GM23338 (cell line): ENCODE results near the gene ARL5A. TPM values are rescaled to one million over a fixed set of nuclear protein-coding genes. Genes with fewer than 3 reads are reported as not detected.

Experiments
- ATAC-seq: fragments of 200-7000 bp; cut with Tn5 transposase; 3 replicates; pipeline ENCODE4 v1.9.1; 2020
- DNase-seq: peaks from one replicate; pipeline ENCODE4 v3.0.0-alpha.2; 2015; ENCODE audit warnings: low spot score
- H2AFZ ChIP-seq: fragments of 200-600 bp; sonication (generic); 2 replicates; pipeline ENCODE4 v1.8.0; 2016; ENCODE audit warnings: antibody characterized with exemption, mild to moderate bottlenecking, moderate library complexity
- H3F3A ChIP-seq: fragments of 200-600 bp; sonication (generic); replicated peaks from 2 replicates; pipeline ENCODE4 v1.8.0; 2017; ENCODE audit warnings: antibody characterized with exemption, mixed run types, low read depth
- H3K27ac ChIP-seq: fragments of 200-600 bp; sonication (generic); 2 replicates; pipeline ENCODE4 v1.6.1; 2016; ENCODE audit warnings: low read depth
- H3K27me3 ChIP-seq: fragments of 200-600 bp; sonication (generic); 2 replicates; pipeline ENCODE4 v1.8.0; 2016; ENCODE audit warnings: mild to moderate bottlenecking, mixed run types, moderate library complexity; ENCODE audit not compliant: insufficient read depth
- H3K36me3 ChIP-seq: fragments of 200-600 bp; sonication (generic); 2 replicates; pipeline ENCODE4 v1.8.0; 2016; ENCODE audit warnings: mild to moderate bottlenecking; ENCODE audit not compliant: insufficient read depth
- H3K4me1 ChIP-seq: fragments of 200-600 bp; sonication (generic); 2 replicates; pipeline ENCODE4 v1.8.0; 2016; ENCODE audit warnings: mild to moderate bottlenecking, moderate library complexity; ENCODE audit not compliant: insufficient read depth
- H3K4me2 ChIP-seq: fragments of 200-600 bp; sonication (generic); 2 replicates; pipeline ENCODE4 v1.7.1; 2017; ENCODE audit warnings: mixed run types
- H3K4me3 ChIP-seq: fragments of 200-600 bp; sonication (generic); 2 replicates; pipeline ENCODE4 v1.6.1; 2016; ENCODE audit warnings: mixed run types
- H3K79me2 ChIP-seq: fragments of 200-600 bp; sonication (generic); replicated peaks from 2 replicates; pipeline ENCODE4 v1.8.0; 2017; ENCODE audit warnings: mild to moderate bottlenecking; ENCODE audit not compliant: insufficient read depth
- H3K9me2 ChIP-seq: fragments of 200-600 bp; sonication (generic); 2 replicates; pipeline ENCODE4 v1.8.0; 2017; ENCODE audit not compliant: insufficient read depth
- H4K20me1 ChIP-seq: fragments of 200-600 bp; sonication (generic); replicated peaks from 2 replicates; pipeline ENCODE4 v1.8.0; 2017; ENCODE audit warnings: mild to moderate bottlenecking; ENCODE audit not compliant: insufficient read depth
- H3K27ac Mint-ChIP-seq: 2 replicates; pipeline ENCODE4 v1.8.0; 2020; ENCODE audit warnings: inconsistent platforms, mild to moderate bottlenecking, moderate library complexity, mixed read lengths
- H3K27me3 Mint-ChIP-seq: 3 replicates; pipeline ENCODE4 v1.8.0; 2022; ENCODE audit warnings: low read depth, mild to moderate bottlenecking, moderate library complexity, mixed read lengths, inconsistent platforms; ENCODE audit not compliant: insufficient read depth, poor library complexity
- H3K36me3 Mint-ChIP-seq: 3 replicates; pipeline ENCODE4 v1.8.0; 2021; ENCODE audit warnings: low read depth, mild to moderate bottlenecking, inconsistent platforms, moderate library complexity, mixed read lengths
- H3K4me1 Mint-ChIP-seq: 3 replicates; pipeline ENCODE4 v1.8.0; 2020; ENCODE audit warnings: mild to moderate bottlenecking, inconsistent platforms, mixed read lengths
- H3K4me3 Mint-ChIP-seq: 3 replicates; pipeline ENCODE4 v1.8.0; 2021; ENCODE audit warnings: moderate library complexity, mild to moderate bottlenecking, inconsistent platforms, mixed read lengths
- H3K9me3 Mint-ChIP-seq: 3 replicates; pipeline ENCODE4 v1.8.0; 2020; ENCODE audit warnings: moderate library complexity, mild to moderate bottlenecking, inconsistent platforms, mixed read lengths
- CREB1 ChIP-seq: fragments of 250-450 bp; sonication (Bioruptor Pico); IDR thresholded peaks from 2 replicates; pipeline ENCODE4 v1.5.0; 2020; ENCODE audit warnings: low read depth, mild to moderate bottlenecking, moderate library complexity
- EZH2phosphoT487 ChIP-seq: fragments of 200-600 bp; sonication (generic); IDR thresholded peaks from one replicate; pipeline ENCODE4 v1.8.1; 2018; ENCODE audit warnings: antibody characterized with exemption; ENCODE audit not compliant: unreplicated experiment
- POLR2AphosphoS5 ChIP-seq: IDR thresholded peaks from 2 replicates; pipeline ENCODE4 v1.6.1; 2016; ENCODE audit warnings: antibody characterized with exemption, low read depth
- REST ChIP-seq: IDR thresholded peaks from one replicate; pipeline ENCODE4 v1.6.1; 2018; ENCODE audit warnings: antibody characterized with exemption; ENCODE audit not compliant: unreplicated experiment
- STAT1 ChIP-seq: IDR thresholded peaks from one replicate; pipeline ENCODE4 v1.6.1; 2016; ENCODE audit warnings: antibody characterized with exemption; ENCODE audit not compliant: unreplicated experiment
- ZNF114 ChIP-seq: fragments of 250-450 bp; sonication (Bioruptor Pico); IDR thresholded peaks from 2 replicates; pipeline ENCODE4 v1.5.0; 2020; ENCODE audit warnings: mild to moderate bottlenecking, moderate library complexity
- ZNF331 ChIP-seq: fragments of 250-450 bp; sonication (Bioruptor Pico); IDR thresholded peaks from 2 replicates; pipeline ENCODE4 v1.5.0; 2020; ENCODE audit warnings: low read depth, mild to moderate bottlenecking, moderate library complexity
- ZNF462 ChIP-seq: fragments of 250-450 bp; sonication (Bioruptor Pico); IDR thresholded peaks from 2 replicates; pipeline ENCODE4 v1.5.0; 2020; ENCODE audit warnings: mild to moderate bottlenecking, moderate library complexity
- polyA plus RNA-seq: library from polyadenylated mRNA; unstranded; fragments of >200 nt; fragmentation: Nextera tagmentation; extraction: Ambion mirVana; gene quantifications from 2 replicates; pipeline ENCODE4 v1.2.1, GENCODE V29; 2016
- total RNA-seq: library from RNA; depleted of rRNA; stranded (reverse); fragments of >200 nt; shearing (Covaris generic); gene quantifications from 2 replicates; pipeline ENCODE4 v1.2.3, GENCODE V29; 2014
- TF ChIP-seq, protein P1 (sequence below): IDR thresholded peaks from 2 replicates; pipeline ENCODE4 v1.6.1; 2016; ENCODE audit warnings: antibody characterized with exemption
- TF ChIP-seq, protein P2 (sequence below), 2 experiments: fragments of 200-600 bp in 1 of 2; sonication (generic) in 1 of 2; conservative IDR thresholded peaks; 2 replicates each; pipeline versions ENCODE4 v1.5.1 to v1.6.1; 2016 to 2017; ENCODE audit warnings: antibody characterized with exemption in 2 of 2, low read depth in 2 of 2, mild to moderate bottlenecking in 2 of 2, moderate library complexity in 1 of 2

ARL5A gene
- total and polyA plus RNA-seq, 2 experiments from 2014 or later, result 26.8 to 104 TPM

GRCh38 chr2:151766437-151767153, 61.6 kb downstream of the ARL5A start (continued):
- TF ChIP-seq REST (no peak), POLR2AphosphoS5 (no peak), CREB1 (CRISPR knock-in tag) (no peak), STAT1 (no peak)
- TF ChIP-seq, protein P1, sequence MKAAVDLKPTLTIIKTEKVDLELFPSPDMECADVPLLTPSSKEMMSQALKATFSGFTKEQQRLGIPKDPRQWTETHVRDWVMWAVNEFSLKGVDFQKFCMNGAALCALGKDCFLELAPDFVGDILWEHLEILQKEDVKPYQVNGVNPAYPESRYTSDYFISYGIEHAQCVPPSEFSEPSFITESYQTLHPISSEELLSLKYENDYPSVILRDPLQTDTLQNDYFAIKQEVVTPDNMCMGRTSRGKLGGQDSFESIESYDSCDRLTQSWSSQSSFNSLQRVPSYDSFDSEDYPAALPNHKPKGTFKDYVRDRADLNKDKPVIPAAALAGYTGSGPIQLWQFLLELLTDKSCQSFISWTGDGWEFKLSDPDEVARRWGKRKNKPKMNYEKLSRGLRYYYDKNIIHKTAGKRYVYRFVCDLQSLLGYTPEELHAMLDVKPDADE, result no peak

DNA sequence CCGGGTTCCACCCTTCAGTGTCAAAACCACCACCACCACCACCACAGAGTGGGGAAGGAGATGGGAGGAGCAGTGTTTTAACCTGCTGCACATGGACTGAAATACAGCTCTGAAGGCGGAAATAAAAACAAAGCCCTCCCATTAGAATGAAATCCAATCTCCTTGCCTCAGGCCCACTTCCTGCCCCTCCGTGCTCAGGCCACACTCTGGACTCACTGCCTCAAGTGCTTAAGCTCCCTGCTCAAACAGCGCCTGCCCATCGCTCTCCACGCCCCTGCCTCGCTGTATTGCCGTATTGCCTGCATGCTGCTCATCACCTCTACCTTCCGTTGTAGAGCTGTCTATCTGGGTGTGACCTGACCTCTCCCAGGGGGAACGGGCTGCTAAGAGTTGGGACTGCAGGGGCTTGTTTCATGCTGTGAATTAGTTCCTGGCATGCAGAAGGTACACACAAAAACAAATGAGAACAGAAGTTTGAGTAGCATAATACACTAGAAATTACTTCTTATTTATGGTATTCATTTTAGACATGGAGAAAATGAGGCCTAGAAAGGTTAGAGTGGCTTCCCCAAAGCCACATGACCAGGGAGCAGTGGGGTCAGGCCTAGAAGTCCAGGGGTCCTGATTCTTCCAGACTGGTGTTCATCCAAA, 62.3 kb downstream of the ARL5A start:
- peaks cover 4% of the 10 kb centered on the region for H3K27me3 Mint-ChIP-seq
- no peak overlapping the region for H3K27ac Mint-ChIP-seq
- Histone ChIP-seq H3K36me3 (no peaks in the 10 kb centered on the region), H3F3A (no peaks in the 10 kb centered on the region), H3K4me3 (no peak overlapping the region), H3K27ac (no peak overlapping the region), H3K79me2 (no peaks in the 10 kb centered on the region), H3K4me1 (0 out of 2 replicates have a peak, but pooled peaks cover 6% of the 10 kb centered on the region), H2AFZ (no peak overlapping the region; the same call in 1 of the 2 replicates), H3K9me2 (no peaks in the 10 kb centered on the region), H3K4me2 (no peak overlapping the region), H3K27me3 (no peaks in the 10 kb centered on the region), H4K20me1 (no peaks in the 10 kb centered on the region)
- DNase-seq (peak; percentile 27), ATAC-seq (peak; percentile 64)
- no peaks in the 10 kb centered on the region for H3K9me3 Mint-ChIP-seq
- H3K36me3 Mint-ChIP-seq, result no peaks in the 10 kb centered on the region
- peaks cover 7% of the 10 kb centered on the region for H3K4me1 Mint-ChIP-seq
- H3K4me3 Mint-ChIP-seq, result no peak overlapping the region
- TF ChIP-seq ZNF331, result no peak
- TF ChIP-seq ZNF462, result no peak
- TF ChIP-seq CREB1 (CRISPR knock-in tag), result no peak
- TF ChIP-seq, protein P2, sequence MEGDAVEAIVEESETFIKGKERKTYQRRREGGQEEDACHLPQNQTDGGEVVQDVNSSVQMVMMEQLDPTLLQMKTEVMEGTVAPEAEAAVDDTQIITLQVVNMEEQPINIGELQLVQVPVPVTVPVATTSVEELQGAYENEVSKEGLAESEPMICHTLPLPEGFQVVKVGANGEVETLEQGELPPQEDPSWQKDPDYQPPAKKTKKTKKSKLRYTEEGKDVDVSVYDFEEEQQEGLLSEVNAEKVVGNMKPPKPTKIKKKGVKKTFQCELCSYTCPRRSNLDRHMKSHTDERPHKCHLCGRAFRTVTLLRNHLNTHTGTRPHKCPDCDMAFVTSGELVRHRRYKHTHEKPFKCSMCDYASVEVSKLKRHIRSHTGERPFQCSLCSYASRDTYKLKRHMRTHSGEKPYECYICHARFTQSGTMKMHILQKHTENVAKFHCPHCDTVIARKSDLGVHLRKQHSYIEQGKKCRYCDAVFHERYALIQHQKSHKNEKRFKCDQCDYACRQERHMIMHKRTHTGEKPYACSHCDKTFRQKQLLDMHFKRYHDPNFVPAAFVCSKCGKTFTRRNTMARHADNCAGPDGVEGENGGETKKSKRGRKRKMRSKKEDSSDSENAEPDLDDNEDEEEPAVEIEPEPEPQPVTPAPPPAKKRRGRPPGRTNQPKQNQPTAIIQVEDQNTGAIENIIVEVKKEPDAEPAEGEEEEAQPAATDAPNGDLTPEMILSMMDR (conservative IDR thresholded peaks at IDR 0.05; ENCODE audit: low read depth in 2 of 2), result no peak
- TF ChIP-seq STAT1, result no peak
- TF ChIP-seq POLR2AphosphoS5, result no peak
- TF ChIP-seq ZNF114 (CRISPR knock-in tag), result no peak
- no peak for TF ChIP-seq EZH2phosphoT487
